Thyroid gland (tissue), 4 donors: Measurements from ENCODE around the gene CFH.

Experiments used
- POLR2A ChIP-seq, 2 donors: fragments of 450-650 bp; IDR thresholded peaks; one replicate each; pipeline ENCODE4 v1.6.1; 2017; ENCODE audit warnings: antibody characterized with exemption in 2 of 2, mild to moderate bottlenecking in 2 of 2, moderate library complexity in 1 of 2
- TF ChIP-seq, protein P1 (sequence below), 6 experiments: fragments of 200-600 bp in 3 of 6; fragments of 450-650 bp in 3 of 6; sonication (generic) in 3 of 6; IDR thresholded peaks; one replicate each; pipeline ENCODE4 v1.5.1; 2016 to 2019; ENCODE audit warnings: antibody characterized with exemption in 6 of 6, mild to moderate bottlenecking in 2 of 6, inconsistent platforms in 1 of 6, moderate library complexity in 1 of 6

DNA sequence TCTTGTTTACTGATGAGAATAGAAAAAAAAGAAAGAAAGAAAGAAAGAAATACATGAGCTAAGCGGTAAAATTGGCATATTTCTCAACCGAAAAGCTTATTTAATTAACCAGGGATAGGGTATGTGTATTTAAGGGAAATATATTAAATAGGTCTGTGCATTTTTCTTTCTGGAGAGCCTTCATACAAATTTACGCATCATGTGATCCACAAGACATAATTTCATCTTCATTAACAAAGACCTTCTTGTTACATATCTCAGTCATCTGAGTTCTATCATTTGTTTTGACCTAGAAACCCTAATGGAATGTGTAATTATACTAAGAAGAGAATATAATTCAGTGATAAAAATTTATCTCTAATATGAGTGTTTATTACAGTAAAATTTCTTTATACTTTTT lies 37.2 kb downstream of the CFH start:
- TF ChIP-seq, protein P1, sequence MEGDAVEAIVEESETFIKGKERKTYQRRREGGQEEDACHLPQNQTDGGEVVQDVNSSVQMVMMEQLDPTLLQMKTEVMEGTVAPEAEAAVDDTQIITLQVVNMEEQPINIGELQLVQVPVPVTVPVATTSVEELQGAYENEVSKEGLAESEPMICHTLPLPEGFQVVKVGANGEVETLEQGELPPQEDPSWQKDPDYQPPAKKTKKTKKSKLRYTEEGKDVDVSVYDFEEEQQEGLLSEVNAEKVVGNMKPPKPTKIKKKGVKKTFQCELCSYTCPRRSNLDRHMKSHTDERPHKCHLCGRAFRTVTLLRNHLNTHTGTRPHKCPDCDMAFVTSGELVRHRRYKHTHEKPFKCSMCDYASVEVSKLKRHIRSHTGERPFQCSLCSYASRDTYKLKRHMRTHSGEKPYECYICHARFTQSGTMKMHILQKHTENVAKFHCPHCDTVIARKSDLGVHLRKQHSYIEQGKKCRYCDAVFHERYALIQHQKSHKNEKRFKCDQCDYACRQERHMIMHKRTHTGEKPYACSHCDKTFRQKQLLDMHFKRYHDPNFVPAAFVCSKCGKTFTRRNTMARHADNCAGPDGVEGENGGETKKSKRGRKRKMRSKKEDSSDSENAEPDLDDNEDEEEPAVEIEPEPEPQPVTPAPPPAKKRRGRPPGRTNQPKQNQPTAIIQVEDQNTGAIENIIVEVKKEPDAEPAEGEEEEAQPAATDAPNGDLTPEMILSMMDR (IDR thresholded peaks at IDR 0.05): no peak
- no peak for TF ChIP-seq POLR2A (IDR thresholded peaks at IDR 0.05)
